RWPE2 (cell line): Measurements from ENCODE around the gene PGM5.

ENCODE experiments used
- ATAC-seq: fragments of 200-7000 bp; cut with Tn5 transposase; 3 replicates; pipeline ENCODE4 v1.9.1; 2021; ENCODE audit warnings: low read depth
- DNase-seq: peaks from one replicate; pipeline ENCODE4 v3.0.0-alpha.2; 2020; ENCODE audit warnings: low spot score
- H3K27ac ChIP-seq: fragments of 450-650 bp; 2 replicates; pipeline ENCODE4 v1.5.1; 2017; ENCODE audit warnings: mild to moderate bottlenecking; ENCODE audit not compliant: poor library complexity, severe bottlenecking
- H3K27me3 ChIP-seq: fragments of 250-450 bp; sonication (Bioruptor Pico); 2 replicates; pipeline ENCODE4 v1.5.1; 2021; ENCODE audit warnings: mild to moderate bottlenecking, moderate library complexity; ENCODE audit not compliant: insufficient read depth, poor library complexity, severe bottlenecking
- H3K36me3 ChIP-seq: fragments of 250-450 bp; sonication (Bioruptor Pico); 2 replicates; pipeline ENCODE4 v1.5.1; 2020; ENCODE audit warnings: low read depth, mild to moderate bottlenecking, moderate library complexity
- H3K4me1 ChIP-seq: fragments of 250-450 bp; sonication (Bioruptor Pico); 2 replicates; pipeline ENCODE4 v1.5.1; 2021; ENCODE audit warnings: mild to moderate bottlenecking, moderate library complexity; ENCODE audit not compliant: insufficient read depth, poor library complexity, severe bottlenecking
- H3K4me3 ChIP-seq: fragments of 250-450 bp; sonication (Bioruptor Pico); 2 replicates; pipeline ENCODE4 v1.5.1; 2021; ENCODE audit warnings: mild to moderate bottlenecking, moderate library complexity; ENCODE audit not compliant: severe bottlenecking
- H3K9me3 ChIP-seq: fragments of 250-450 bp; sonication (Bioruptor Pico); 2 replicates; pipeline ENCODE4 v1.5.1; 2021; ENCODE audit warnings: mild to moderate bottlenecking, moderate library complexity; ENCODE audit not compliant: severe bottlenecking
- CTCF ChIP-seq: fragments of 450-650 bp; IDR thresholded peaks from one replicate; pipeline ENCODE4 v1.5.1; 2017; ENCODE audit warnings: mild to moderate bottlenecking, moderate library complexity; ENCODE audit not compliant: poor library complexity, severe bottlenecking

Gene PGM5

GRCh38 chr9:68470067-68470466, 113.7 kb downstream of the PGM5 start:
- ATAC-seq: no peak

GRCh38 chr9:68470634-68471033, 114.2 kb downstream of the PGM5 start:
- Histone ChIP-seq H3K36me3 (no peaks in the 10 kb centered on the region), H3K27me3 (no peaks in the 10 kb centered on the region), H3K27ac (no peak overlapping the region), H3K4me1 (no peaks in the 10 kb centered on the region), H3K9me3 (no peaks in the 10 kb centered on the region), H3K4me3 (no peak overlapping the region)
- DNase-seq (no peak), ATAC-seq (no peak)
- no peak for TF ChIP-seq CTCF

More at GRCh38 chr9:68470067-68470466, 113.7 kb downstream of the PGM5 start:
- H3K4me1 ChIP-seq: no peaks in the 10 kb centered on the region
- H3K27me3 ChIP-seq: no peaks in the 10 kb centered on the region
- no peaks in the 10 kb centered on the region for H3K36me3 ChIP-seq
- H3K27ac ChIP-seq: no peak overlapping the region
- H3K9me3 ChIP-seq: no peaks in the 10 kb centered on the region
- H3K4me3 ChIP-seq: no peak overlapping the region
- no peak for TF ChIP-seq CTCF
- DNase-seq: no peak

GRCh38 chr9:68472119-68472518, 115.7 kb downstream of the PGM5 start:
- H3K4me1 ChIP-seq: no peaks in the 10 kb centered on the region
- H3K27me3 ChIP-seq: no peaks in the 10 kb centered on the region
- no peak for TF ChIP-seq CTCF
- no peak overlapping the region for H3K27ac ChIP-seq
- no peak for DNase-seq
- H3K4me3 ChIP-seq: no peak overlapping the region
- no peak for ATAC-seq
- H3K9me3 ChIP-seq: no peaks in the 10 kb centered on the region
- H3K36me3 ChIP-seq: no peaks in the 10 kb centered on the region

GRCh38 chr9:68473790-68474189, 117.4 kb downstream of the PGM5 start:
- Histone ChIP-seq H3K36me3 (no peaks in the 10 kb centered on the region), H3K9me3 (no peaks in the 10 kb centered on the region), H3K4me1 (no peaks in the 10 kb centered on the region), H3K27ac (no peak overlapping the region), H3K4me3 (no peak overlapping the region), H3K27me3 (no peaks in the 10 kb centered on the region)
- DNase-seq: no peak
- ATAC-seq: no peak
- no peak for TF ChIP-seq CTCF

GRCh38 chr9:68476422-68476821, 120.0 kb downstream of the PGM5 start:
- H3K4me1 ChIP-seq: no peaks in the 10 kb centered on the region
- no peak overlapping the region for H3K27ac ChIP-seq
- no peak for TF ChIP-seq CTCF
- H3K4me3 ChIP-seq: no peak overlapping the region
- H3K27me3 ChIP-seq: no peaks in the 10 kb centered on the region
- no peak for DNase-seq
- no peaks in the 10 kb centered on the region for H3K9me3 ChIP-seq
- H3K36me3 ChIP-seq: no peaks in the 10 kb centered on the region
- ATAC-seq: no peak
